NCI-H82 treated with DMSO at 0.1 percent for 48 hours (cell line): ENCODE results near the gene UBE2G2.

Experiments
- DNase-seq: peaks from one replicate; lab custom pipeline; 2025; ENCODE audit not compliant: unreplicated experiment; lab: John Stamatoyannopoulos, UW

The UBE2G2 gene

DNA sequence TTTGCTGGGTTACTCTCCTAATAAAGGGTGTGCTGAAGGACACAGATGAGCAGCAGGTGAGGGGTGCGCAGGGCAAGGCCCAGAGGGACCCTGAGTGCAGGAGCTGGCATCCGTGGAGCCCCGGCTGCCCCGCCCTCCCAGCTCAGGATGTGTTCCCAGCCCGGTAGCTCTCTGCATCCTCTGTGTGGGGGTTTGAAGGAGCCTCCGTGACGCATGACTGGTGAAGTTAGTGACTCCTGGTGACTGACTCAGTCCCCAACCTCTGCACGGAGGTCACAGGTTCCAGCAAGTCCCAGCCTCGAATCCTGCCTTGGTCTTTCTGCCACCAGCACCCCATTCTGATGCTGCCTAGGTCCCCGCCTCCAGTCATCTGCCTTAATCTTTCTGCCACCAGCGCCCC is 68.7 kb downstream of the UBE2G2 start:
- DNase-seq: no peak

DNA sequence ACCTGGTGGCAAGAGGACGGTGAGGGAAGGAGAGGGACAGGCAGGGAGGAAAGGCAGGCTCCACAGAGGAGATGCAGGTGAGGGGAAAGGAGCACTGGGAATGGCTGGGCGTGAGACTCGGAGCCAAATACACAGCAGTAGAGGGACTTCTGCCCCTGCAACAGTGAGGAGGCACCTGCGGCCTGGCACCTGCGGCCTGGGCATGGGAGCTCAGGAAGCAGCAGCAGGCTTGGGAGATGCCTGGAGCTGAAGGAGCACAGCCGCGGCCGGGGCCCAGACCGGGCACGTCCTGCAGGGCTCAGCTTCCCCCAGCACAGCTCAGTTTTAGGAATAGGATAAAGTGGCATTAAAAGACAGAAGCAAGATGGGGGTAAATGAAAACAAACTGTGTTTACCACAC is 69.4 kb downstream of the UBE2G2 start:
- no peak for DNase-seq

DNA sequence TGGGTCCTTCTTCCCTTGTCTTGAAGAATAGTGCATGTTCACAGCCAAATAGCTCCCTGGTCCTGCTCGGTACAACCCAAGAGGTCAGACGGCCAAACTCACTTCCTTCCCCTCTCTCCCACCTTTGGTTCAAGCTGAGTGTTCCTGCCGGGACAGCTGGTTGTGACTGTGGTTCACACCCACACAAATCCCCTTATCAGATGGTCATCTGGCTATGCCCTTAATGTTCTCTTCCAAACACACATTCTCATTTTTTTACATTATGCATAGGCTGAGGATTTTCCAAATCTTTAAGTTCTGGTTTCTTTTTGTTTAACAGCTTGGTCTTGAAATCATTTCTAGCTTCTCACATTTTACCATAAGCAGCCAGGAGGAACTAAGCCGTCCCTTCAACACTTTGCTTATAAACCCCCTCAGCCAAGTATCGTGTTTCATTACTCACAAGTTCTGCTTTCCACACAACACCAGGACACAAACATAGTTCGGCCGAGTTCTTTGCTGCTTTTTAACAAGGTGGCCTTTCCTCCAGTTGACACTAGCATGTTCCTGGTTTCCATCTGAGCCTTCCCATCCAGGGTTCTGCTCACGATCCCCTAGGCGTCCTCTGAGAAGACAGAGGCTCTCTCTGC is 70.6 kb downstream of the UBE2G2 start:
- DNase-seq: no peak

DNA sequence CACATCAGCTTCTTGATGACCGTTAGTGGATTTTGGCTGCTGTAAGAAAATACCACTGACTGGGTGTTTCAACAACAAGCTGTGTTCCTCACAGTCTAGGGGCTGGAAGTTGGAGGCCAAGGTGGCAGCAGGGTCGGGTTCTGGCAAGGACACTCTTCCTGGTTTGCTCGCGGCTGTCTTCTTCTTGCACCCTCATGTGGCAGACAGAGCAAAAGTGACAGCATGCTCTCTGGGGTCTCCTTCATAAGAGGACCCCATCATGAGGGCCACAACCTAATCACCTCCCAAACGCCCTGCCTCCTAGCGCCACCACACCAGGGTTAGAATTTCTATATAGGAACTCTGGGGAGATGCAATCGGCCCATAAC is 71.6 kb downstream of the UBE2G2 start:
- DNase-seq: no peak

DNA sequence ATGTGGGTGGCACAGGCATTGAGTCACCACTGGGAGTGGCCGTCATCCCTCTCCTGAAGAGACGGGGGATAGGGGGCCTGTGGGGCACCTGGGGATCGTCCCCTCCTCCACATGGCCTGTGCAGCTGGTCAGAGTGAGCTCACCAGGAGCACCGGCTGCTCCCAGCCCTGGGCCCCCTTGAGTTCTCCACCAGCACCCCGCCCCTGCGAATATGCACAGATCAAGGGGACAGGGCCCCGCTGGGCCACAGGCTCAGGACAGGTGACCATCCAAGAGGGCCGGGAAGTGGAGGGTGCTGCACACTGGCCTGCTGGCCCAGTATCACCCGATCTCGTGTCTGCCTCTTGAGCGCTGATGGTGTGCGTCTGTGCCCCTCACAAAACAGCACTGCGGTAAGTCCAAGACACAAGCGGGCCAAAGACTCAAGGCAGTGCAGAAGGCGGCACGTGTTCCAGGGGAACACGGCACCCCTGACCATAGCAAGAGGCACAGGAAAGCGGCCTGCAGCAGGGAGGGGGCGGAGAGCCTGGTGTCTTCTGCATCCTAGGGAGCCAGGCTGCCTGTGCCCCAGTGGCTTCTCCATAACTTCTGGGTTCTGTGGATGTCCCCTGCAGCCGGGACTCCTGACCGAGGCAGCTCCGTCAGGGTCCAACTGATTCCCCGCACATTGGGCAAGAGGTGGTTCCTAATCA is 72.1 kb downstream of the UBE2G2 start:
- no peak for DNase-seq

DNA sequence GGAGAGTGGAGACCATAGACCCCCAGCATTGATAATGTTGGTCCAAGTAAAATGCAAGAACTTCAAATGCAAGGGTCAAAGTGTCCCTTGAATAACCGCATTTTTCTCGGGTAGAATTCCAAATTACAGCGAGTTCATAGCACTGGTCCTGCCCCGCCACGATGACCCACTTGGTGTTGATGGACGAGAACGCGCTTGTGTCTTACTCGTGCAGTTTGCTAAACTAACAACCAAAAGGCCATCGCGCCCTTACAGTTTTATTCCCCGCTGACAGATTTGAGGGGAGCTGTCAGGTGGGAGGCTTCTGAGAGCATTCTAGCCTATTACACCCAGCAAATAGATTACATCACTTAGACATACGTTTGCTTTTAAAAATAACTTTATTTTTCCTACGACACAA is 72.9 kb downstream of the UBE2G2 start:
- DNase-seq: no peak

DNA sequence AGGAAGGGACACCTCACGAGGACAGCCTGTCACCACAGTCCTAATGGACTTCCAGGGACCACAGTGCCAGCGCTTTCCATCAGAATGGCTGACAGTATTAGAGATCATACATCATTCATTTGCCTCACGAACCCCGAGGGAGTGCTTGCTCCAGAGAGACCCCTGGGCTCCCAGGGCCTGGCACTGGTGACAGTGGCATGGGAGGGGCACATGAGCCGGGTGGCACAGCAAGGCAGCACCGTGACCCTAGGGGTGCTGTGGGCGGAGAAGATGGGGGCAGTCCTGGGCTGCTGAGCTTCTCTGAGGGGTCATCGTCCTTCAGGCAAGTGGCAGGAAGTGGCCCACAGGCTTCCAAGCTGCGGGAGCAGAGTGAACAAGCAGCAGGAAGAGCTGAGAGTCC is 73.9 kb downstream of the UBE2G2 start:
- DNase-seq: no peak

DNA sequence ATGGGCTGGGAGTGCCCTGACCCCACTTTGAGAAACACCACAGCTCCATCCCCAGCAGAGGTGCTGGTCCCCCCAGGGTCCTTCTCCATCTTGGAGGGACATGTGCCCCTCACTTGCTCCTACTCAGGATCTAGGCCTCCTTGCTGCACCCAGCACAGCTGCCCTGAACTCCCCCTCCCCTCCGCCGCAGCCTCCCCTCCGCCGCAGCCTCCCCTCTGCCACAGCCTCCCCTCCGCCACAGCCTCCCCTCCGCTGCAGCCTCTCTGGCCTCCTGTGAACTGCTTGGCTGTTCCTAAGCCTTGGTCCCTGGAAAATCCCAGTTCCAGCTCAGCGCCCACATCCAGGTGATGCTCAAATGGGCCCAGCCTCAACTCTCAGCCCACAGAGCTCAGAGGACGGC is 74.3 kb downstream of the UBE2G2 start:
- no peak for DNase-seq

DNA sequence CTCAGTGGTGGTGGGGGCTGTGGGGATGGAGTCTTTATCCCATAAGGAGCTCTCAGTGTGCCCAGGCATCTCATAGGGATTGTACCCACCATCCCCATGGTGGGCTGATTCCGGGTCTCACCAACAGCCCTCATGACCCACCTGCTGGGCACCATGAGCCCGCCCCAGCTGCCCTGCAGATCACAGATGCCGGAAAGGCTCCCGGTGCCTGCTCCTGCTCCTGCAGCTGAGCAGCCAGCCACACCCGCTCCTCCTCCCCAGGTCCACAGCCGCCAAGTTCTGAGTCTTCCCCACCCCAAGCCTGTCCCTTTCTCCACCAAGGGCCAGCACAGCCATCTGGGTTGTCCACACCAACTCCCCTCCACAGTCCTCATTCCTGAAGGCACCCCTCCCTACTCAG is 74.8 kb downstream of the UBE2G2 start:
- DNase-seq: no peak

DNA sequence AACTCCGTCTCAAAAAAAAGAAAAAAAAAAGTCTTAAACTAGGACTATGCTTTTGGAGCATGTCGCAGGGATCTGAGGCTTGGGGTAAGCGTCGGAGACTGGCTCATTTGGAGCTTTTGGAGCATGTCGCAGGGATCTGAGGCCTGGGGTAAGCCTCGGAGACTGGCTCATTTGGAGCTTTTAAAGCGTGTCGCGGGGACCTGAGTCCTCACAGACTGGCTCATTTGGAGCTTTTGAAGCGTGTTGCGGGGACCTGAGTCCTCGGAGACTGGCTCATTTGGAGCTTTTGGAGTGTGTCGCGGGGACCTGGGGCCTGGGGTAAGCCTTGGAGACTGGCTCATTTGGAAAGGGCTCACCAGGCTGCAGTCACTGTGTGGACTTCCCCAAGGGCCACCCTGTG is 76.7 kb downstream of the UBE2G2 start:
- DNase-seq: no peak

DNA sequence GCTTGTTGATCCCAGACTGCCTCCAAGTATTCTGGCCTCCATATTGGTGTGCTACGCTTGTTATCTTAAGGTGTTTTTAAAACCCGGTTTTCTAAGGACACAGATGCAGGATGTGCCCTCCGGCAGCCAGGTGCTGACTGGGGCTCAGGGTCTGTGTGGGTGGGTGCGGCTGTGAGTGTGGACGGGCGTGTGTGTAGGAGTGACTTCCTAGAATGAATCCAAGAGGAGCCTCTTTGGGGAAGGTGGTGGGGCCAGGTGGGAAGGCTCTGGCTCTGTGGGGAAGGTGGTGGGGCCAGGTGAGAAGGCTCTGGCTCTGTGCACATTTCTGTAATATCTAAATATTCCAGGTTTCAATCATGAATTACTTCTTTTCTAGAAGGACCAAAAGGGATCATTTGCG is 77.4 kb downstream of the UBE2G2 start:
- DNase-seq: no peak

DNA sequence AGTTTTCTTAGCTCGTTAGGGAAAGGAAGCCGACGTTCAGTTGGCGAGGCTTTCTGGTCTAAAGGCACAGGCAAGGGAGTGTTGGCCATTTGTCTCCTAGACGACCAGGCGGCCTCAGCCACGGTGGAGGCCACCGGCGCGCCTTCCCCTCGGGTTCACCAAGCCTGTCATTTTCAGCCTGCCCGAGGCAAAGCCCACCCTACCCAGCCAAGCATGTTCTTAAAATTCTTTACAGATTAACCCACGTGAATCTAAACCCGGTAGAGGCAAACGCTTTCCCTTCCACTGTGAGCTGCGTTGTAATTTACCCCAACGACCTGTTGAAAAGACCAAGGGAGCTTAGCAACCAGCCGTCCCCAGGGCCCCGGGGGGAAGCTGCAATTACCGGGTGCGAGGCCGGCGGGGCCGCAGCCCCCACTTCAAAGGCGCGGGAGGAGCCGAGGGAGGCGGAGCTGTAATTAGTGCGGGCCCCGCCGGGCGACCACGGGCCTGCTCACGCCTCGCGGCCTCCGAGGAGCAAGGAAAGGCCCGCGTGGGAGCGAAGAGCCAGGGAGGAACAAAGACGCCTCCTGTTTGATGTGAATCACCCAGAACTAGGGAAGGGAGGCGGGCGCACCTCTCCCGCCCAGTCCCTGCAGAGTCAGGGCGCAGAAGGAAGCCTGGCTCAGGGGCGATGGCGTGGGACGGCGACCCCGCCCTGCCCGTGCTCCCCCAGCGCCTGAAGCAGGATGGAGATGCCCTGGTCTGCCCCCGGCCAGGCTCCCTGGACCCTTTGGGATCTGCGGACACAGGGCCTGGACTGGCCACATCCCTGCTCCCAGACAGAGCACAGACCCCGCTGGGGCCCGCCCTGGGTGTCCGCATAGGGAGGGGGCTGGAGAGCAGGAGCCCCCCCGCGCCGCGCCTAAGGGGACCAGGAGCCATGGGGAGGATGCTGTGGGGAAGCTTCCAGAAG is 78.2 kb downstream of the UBE2G2 start:
- DNase-seq: no peak

DNA sequence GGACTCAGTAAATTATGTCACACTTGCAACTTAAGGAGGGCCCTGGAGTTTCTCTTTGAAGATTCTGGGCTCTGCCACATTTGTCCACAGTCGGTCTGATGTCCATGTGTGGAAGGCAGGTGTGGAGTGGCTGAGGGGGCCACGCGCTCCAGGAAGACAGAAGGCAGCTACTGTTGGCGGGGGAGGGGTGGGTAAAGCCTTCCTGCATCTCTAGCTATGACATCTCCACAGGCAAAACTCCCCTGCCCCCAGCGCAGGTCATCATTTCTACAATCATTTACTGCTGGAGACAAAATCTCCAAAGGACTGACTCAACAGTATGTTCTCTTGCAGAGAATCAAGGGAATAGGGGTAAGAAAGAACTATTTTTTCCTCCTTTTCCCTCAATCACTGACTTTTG is 78.9 kb downstream of the UBE2G2 start:
- no peak for DNase-seq

DNA sequence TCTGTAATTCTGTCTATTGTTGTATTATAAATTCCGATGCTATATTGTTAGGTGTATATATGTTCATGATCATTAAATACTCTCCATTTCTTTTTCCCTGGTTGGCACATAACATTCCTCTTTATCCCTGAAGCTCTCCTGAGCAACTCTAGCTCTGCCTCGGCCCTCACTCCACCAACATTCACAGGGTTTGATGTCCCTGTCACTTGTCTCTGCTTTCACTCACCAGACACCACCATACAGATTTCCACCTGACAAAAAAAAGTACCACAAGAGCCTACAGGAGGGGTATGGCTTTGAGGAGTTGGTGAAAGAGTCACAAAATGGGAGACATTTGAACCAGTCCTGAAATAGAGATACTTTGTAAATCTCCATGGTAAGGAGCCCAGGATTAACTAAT is 81.5 kb downstream of the UBE2G2 start:
- no peak for DNase-seq
